HFFc6 (cell line): ENCODE measurements around the gene SLC22A31. TPM values are rescaled to one million over a fixed set of nuclear protein-coding genes. Genes with fewer than 3 reads are reported as not detected.

Experiments used
- DNase-seq: peaks from one replicate; pipeline ENCODE4 v3.0.0-alpha.2; 2018
- H3K27ac Mint-ChIP-seq: 2 replicates; pipeline ENCODE4 v1.8.0; 2020; ENCODE audit warnings: mild to moderate bottlenecking, mixed read lengths
- H3K27me3 Mint-ChIP-seq: 2 replicates; pipeline ENCODE4 v1.8.0; 2021; ENCODE audit warnings: mild to moderate bottlenecking, moderate library complexity, mixed read lengths; ENCODE audit not compliant: insufficient read depth
- H3K36me3 Mint-ChIP-seq: 2 replicates; pipeline ENCODE4 v1.8.0; 2021; ENCODE audit warnings: low read depth, mixed read lengths
- H3K4me1 Mint-ChIP-seq: 2 replicates; pipeline ENCODE4 v1.8.0; 2020; ENCODE audit warnings: low read depth, mixed read lengths
- H3K4me3 Mint-ChIP-seq: 2 replicates; pipeline ENCODE4 v1.8.0; 2020; ENCODE audit warnings: mild to moderate bottlenecking, moderate library complexity, mixed read lengths
- H3K9me3 Mint-ChIP-seq: 2 replicates; pipeline ENCODE4 v1.8.0; 2020; ENCODE audit warnings: mild to moderate bottlenecking, mixed read lengths
- total RNA-seq, 6 experiments: library from RNA; stranded (reverse); fragmentation: NEBNext Ultra II Directional; extraction: Animal tissue kit (Norgen Biotek cat#: 25700); gene quantifications; 2 replicates in 1 of 6; 3 replicates in 5 of 6; pipeline ENCODE4 v1.2.3, GENCODE V29; 2021
- TF ChIP-seq, protein P1 (sequence below): fragments of 200-600 bp; sonication (generic); IDR thresholded peaks from 2 replicates; pipeline ENCODE4 v1.5.0; 2021; ENCODE audit warnings: antibody characterized with exemption, mild to moderate bottlenecking

Gene SLC22A31
- total RNA-seq, 6 experiments from 2014 or later = not detected

GRCh38 chr16:89156740-89157645 is 43.3 kb downstream of the SLC22A31 start:
- Mint-ChIP-seq H3K36me3 (peaks cover 1% of the 10 kb centered on the region; the same call in 1 of the 2 replicates), H3K9me3 (peaks cover 9% of the 10 kb centered on the region), H3K4me1 (peaks cover 16% of the 10 kb centered on the region), H3K27me3 (peaks cover 10% of the 10 kb centered on the region), H3K4me3 (no peak overlapping the region), H3K27ac (no peak overlapping the region)
- TF ChIP-seq, protein P1, sequence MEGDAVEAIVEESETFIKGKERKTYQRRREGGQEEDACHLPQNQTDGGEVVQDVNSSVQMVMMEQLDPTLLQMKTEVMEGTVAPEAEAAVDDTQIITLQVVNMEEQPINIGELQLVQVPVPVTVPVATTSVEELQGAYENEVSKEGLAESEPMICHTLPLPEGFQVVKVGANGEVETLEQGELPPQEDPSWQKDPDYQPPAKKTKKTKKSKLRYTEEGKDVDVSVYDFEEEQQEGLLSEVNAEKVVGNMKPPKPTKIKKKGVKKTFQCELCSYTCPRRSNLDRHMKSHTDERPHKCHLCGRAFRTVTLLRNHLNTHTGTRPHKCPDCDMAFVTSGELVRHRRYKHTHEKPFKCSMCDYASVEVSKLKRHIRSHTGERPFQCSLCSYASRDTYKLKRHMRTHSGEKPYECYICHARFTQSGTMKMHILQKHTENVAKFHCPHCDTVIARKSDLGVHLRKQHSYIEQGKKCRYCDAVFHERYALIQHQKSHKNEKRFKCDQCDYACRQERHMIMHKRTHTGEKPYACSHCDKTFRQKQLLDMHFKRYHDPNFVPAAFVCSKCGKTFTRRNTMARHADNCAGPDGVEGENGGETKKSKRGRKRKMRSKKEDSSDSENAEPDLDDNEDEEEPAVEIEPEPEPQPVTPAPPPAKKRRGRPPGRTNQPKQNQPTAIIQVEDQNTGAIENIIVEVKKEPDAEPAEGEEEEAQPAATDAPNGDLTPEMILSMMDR = no peak
- no peak for DNase-seq

DNA sequence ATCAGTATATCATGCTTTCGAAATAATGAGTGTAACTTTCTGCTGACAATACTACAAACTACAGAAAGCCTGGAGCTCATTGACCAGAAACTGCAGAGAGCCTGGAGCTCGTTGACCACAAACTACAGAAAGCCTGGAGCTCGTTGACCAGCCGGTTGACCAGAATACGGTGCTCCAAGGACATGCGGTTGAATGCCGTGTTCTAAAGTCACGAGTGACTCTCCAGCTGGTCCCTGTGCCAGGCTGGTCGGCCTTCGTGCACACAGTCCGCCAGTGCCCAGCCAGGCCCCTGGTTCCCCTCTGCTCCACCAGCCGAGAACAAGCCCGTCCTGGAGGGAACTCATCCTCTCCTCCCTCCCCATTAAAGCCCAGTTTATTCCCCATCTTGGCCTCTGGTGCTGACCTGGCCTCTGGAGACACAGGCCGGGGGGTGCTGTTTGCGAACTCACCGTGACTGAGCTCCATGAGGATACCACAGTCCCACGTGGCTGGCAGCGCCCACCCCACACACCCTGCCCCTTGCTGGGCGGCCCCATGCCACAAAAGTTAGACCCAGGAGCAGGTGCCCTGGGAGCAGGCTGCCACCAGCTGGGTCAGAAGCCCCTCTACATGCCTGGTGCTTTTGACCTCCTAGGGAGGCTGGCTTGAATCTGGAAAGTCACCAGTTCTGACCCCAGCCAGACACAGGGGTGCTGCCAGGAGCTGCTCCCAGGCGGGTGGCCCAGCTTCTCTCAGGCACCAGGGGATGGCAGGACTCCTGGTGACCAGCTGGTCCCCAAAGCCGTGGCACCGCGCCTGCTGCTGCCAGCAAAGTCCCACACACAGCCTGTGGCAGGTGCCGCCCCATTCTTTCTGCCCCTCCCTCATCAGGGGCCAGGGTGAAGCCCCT is 44.2 kb downstream of the SLC22A31 start:
- peaks cover 9% of the 10 kb centered on the region for H3K9me3 Mint-ChIP-seq

GRCh38 chr16:89155184-89155679 is 45.1 kb downstream of the SLC22A31 start:
- TF ChIP-seq, protein P1 = no peak
- Mint-ChIP-seq H3K27me3 (peaks cover 8% of the 10 kb centered on the region), H3K36me3 (peaks cover 17% of the 10 kb centered on the region), H3K4me1 (peaks cover 16% of the 10 kb centered on the region), H3K27ac (peak overlapping the region; percentile 75; the same call in 1 of the 2 replicates), H3K9me3 (peaks cover 9% of the 10 kb centered on the region), H3K4me3 (no peak overlapping the region; the same call in 1 of the 2 replicates)
- peak; percentile 78 for DNase-seq

More for the DNA sequence above, 44.2 kb downstream of the SLC22A31 start:
- peaks cover 8% of the 10 kb centered on the region for H3K27me3 Mint-ChIP-seq
- DNase-seq = no peak
- H3K36me3 Mint-ChIP-seq = peaks cover 10% of the 10 kb centered on the region
- H3K4me3 Mint-ChIP-seq = no peak overlapping the region; the same call in 1 of the 2 replicates
- peaks cover 16% of the 10 kb centered on the region for H3K4me1 Mint-ChIP-seq
- TF ChIP-seq, protein P1 = no peak
- peak overlapping the region; percentile 75; the same call in 1 of the 2 replicates for H3K27ac Mint-ChIP-seq

GRCh38 chr16:89154390-89155183 is 45.8 kb downstream of the SLC22A31 start:
- H3K9me3 Mint-ChIP-seq = peaks cover 9% of the 10 kb centered on the region
- H3K27ac Mint-ChIP-seq = no peak overlapping the region
- H3K36me3 Mint-ChIP-seq = peaks cover 23% of the 10 kb centered on the region
- H3K4me1 Mint-ChIP-seq = peaks cover 16% of the 10 kb centered on the region
- DNase-seq = no peak
- TF ChIP-seq, protein P1 = no peak
- H3K4me3 Mint-ChIP-seq = no peak overlapping the region
- H3K27me3 Mint-ChIP-seq = peaks cover 6% of the 10 kb centered on the region
